ENCODE results near the gene DYSF. TPM values are rescaled to one million over a fixed set of nuclear protein-coding genes. Genes with fewer than 3 reads are reported as not detected.

Gene DYSF
- total and polyA plus RNA-seq, 2 donors from 2014 or later = 11.3 to 19.8 TPM

GRCh38 chr2:71481111-71481510 is 27.8 kb downstream of the DYSF start:
- H3K27me3 ChIP-seq (ENCODE audit: control insufficient read depth, insufficient read depth, low read length) = no peaks in the 10 kb centered on the region
- DNase-seq (no peak), FAIRE-seq (no peak)
- H3K36me3 ChIP-seq (ENCODE audit: control insufficient read depth in 2 of 3, insufficient read depth in 3 of 3, low read length in 3 of 3) = no peaks in the 10 kb centered on the region
- no peak for TF ChIP-seq CTCF (IDR thresholded peaks at IDR 0.05; ENCODE audit: borderline replicate concordance, extremely low read depth, insufficient read depth)
- H3K27ac ChIP-seq (ENCODE audit: low read depth in 2 of 2, low read length in 2 of 2) = no peak overlapping the region
- no peaks in the 10 kb centered on the region for H3K9me3 ChIP-seq (ENCODE audit: control insufficient read depth in 2 of 3, insufficient read depth in 1 of 3, low read length in 3 of 3)
- H3K4me3 ChIP-seq (ENCODE audit: low read length in 3 of 3) = no peak overlapping the region
- no peak overlapping the region for H3K9ac ChIP-seq (ENCODE audit: low read length in 3 of 3)
- no peaks in the 10 kb centered on the region for H3K4me1 ChIP-seq (ENCODE audit: control insufficient read depth in 2 of 3, insufficient read depth in 2 of 3, low read depth in 1 of 3, low read length in 3 of 3)
- intact Hi-C loops (cut with DNase I) = no loop called here

- no peak overlapping the region for H3K4me3 ChIP-seq (ENCODE audit: low read length in 3 of 3)
- H3K27ac ChIP-seq (ENCODE audit: low read depth in 2 of 2, low read length in 2 of 2) = no peak overlapping the region
- TF ChIP-seq CTCF (IDR thresholded peaks at IDR 0.05; ENCODE audit: borderline replicate concordance, extremely low read depth, insufficient read depth) = no peak
- no peaks in the 10 kb centered on the region for H3K4me1 ChIP-seq (ENCODE audit: control insufficient read depth in 2 of 3, insufficient read depth in 2 of 3, low read depth in 1 of 3, low read length in 3 of 3)
- no peaks in the 10 kb centered on the region for H3K9me3 ChIP-seq (ENCODE audit: control insufficient read depth in 2 of 3, insufficient read depth in 1 of 3, low read length in 3 of 3)
- DNase-seq = no peak
- intact Hi-C loops (cut with DNase I) = no loop called here
- H3K9ac ChIP-seq (ENCODE audit: low read length in 3 of 3) = no peak overlapping the region
- no peaks in the 10 kb centered on the region for H3K27me3 ChIP-seq (ENCODE audit: control insufficient read depth, insufficient read depth, low read length)
- no peak for FAIRE-seq
- H3K36me3 ChIP-seq (ENCODE audit: control insufficient read depth in 2 of 3, insufficient read depth in 3 of 3, low read length in 3 of 3) = no peaks in the 10 kb centered on the region
These were observed 28.7 kb downstream of the DYSF start for GRCh38 chr2:71482055-71482454.

- peak in 1 of 5 donors; percentile 16 for DNase-seq
- FAIRE-seq = no peak
- no peak for TF ChIP-seq CTCF (IDR thresholded peaks at IDR 0.05; ENCODE audit: borderline replicate concordance, extremely low read depth, insufficient read depth)
These were observed 29.9 kb downstream of the DYSF start for GRCh38 chr2:71483246-71483645.

GRCh38 chr2:71484354-71484753 is 31.0 kb downstream of the DYSF start:
- intact Hi-C loops (cut with DNase I) = no loop called here
- H3K27ac ChIP-seq (ENCODE audit: low read depth in 2 of 2, low read length in 2 of 2) = no peak overlapping the region
- H3K4me1 ChIP-seq (ENCODE audit: control insufficient read depth in 2 of 3, insufficient read depth in 2 of 3, low read depth in 1 of 3, low read length in 3 of 3) = no peaks in the 10 kb centered on the region
- TF ChIP-seq CTCF (IDR thresholded peaks at IDR 0.05; ENCODE audit: borderline replicate concordance, extremely low read depth, insufficient read depth) = no peak
- no peak for FAIRE-seq
- H3K4me3 ChIP-seq (ENCODE audit: low read length in 3 of 3) = no peak overlapping the region
- H3K36me3 ChIP-seq (ENCODE audit: control insufficient read depth in 2 of 3, insufficient read depth in 3 of 3, low read length in 3 of 3) = no peaks in the 10 kb centered on the region
- no peak overlapping the region for H3K9ac ChIP-seq (ENCODE audit: low read length in 3 of 3)
- DNase-seq = no peak
- no peaks in the 10 kb centered on the region for H3K27me3 ChIP-seq (ENCODE audit: control insufficient read depth, insufficient read depth, low read length)
- H3K9me3 ChIP-seq (ENCODE audit: control insufficient read depth in 2 of 3, insufficient read depth in 1 of 3, low read length in 3 of 3) = no peaks in the 10 kb centered on the region

More at GRCh38 chr2:71483246-71483645, 29.9 kb downstream of the DYSF start:
- no peak overlapping the region for H3K9ac ChIP-seq (ENCODE audit: low read length in 3 of 3)
- no peak overlapping the region for H3K27ac ChIP-seq (ENCODE audit: low read depth in 2 of 2, low read length in 2 of 2)
- no peaks in the 10 kb centered on the region for H3K36me3 ChIP-seq (ENCODE audit: control insufficient read depth in 2 of 3, insufficient read depth in 3 of 3, low read length in 3 of 3)
- no peaks in the 10 kb centered on the region for H3K4me1 ChIP-seq (ENCODE audit: control insufficient read depth in 2 of 3, insufficient read depth in 2 of 3, low read depth in 1 of 3, low read length in 3 of 3)
- H3K9me3 ChIP-seq (ENCODE audit: control insufficient read depth in 2 of 3, insufficient read depth in 1 of 3, low read length in 3 of 3) = no peaks in the 10 kb centered on the region
- H3K27me3 ChIP-seq (ENCODE audit: control insufficient read depth, insufficient read depth, low read length) = no peaks in the 10 kb centered on the region
- H3K4me3 ChIP-seq (ENCODE audit: low read length in 3 of 3) = no peak overlapping the region
- intact Hi-C loops (cut with DNase I) = no loop called here

Measured in kidney (tissue), 14 donors.